PC-3 (cell line): ENCODE results near the gene RNU5D-1. TPM values are rescaled to one million over a fixed set of nuclear protein-coding genes. Genes with fewer than 3 reads are reported as not detected.

ENCODE experiments used
- ATAC-seq: fragments of 200-7000 bp; cut with Tn5 transposase; 2 replicates; pipeline ENCODE4 v1.9.1; 2020; ENCODE audit warnings: mild to moderate bottlenecking, moderate library complexity
- BruUV-seq: library from RNA; stranded (reverse); fragments of 400-500 nt; replicated peaks from 2 replicates; lab custom pipeline; 2021; lab: Mats Ljungman, UMichigan
- CTCF ChIA-PET: fragments of 300-600 bp; sonication (Branson Sonifier 250); formaldehyde crosslinking; loops from one replicate; lab custom pipeline; 2022; ENCODE audit warnings: antibody characterized with exemption; lab: Charles Lee
- POLR2A ChIA-PET: fragments of 300-600 bp; sonication (Branson Sonifier 250); formaldehyde crosslinking; loops from one replicate; lab custom pipeline; 2022; ENCODE audit warnings: antibody characterized with exemption; ENCODE audit not compliant: unreplicated experiment; lab: Charles Lee
- DNase-seq: peaks from one replicate; pipeline ENCODE4 v3.0.0-alpha.2; 2015
- H2AFZ ChIP-seq: fragments of 300-600 bp; sonication (generic); 2 replicates; pipeline ENCODE4 v1.6.0; 2016; ENCODE audit warnings: antibody characterized with exemption, low read length
- H3F3A ChIP-seq: fragments of 300-600 bp; sonication (generic); one replicate; pipeline ENCODE4 v1.6.0; 2017; ENCODE audit warnings: antibody characterized with exemption, low read length, control low read depth, mild to moderate bottlenecking; ENCODE audit not compliant: unreplicated experiment
- H3K27ac ChIP-seq: fragments of 300-600 bp; sonication (generic); 2 replicates; pipeline ENCODE4 v1.5.1; 2016; ENCODE audit warnings: mild to moderate bottlenecking, low read length
- H3K27me3 ChIP-seq: fragments of 300-600 bp; sonication (generic); 2 replicates; pipeline ENCODE4 v1.6.1; 2016; ENCODE audit warnings: low read length, mixed read lengths
- H3K36me3 ChIP-seq: fragments of 300-600 bp; sonication (generic); 2 replicates; pipeline ENCODE4 v1.6.1; 2016; ENCODE audit warnings: low read depth, mixed run types, low read length, mixed read lengths
- H3K4me1 ChIP-seq: fragments of 300-600 bp; sonication (generic); 2 replicates; pipeline ENCODE4 v1.5.1; 2016; ENCODE audit warnings: low read length; ENCODE audit not compliant: insufficient read depth
- H3K4me2 ChIP-seq: fragments of 300-600 bp; sonication (generic); 2 replicates; pipeline ENCODE4 v1.6.0; 2016; ENCODE audit warnings: low read length
- H3K4me3 ChIP-seq: fragments of 300-600 bp; sonication (generic); 2 replicates; pipeline ENCODE4 v1.5.1; 2016; ENCODE audit warnings: mild to moderate bottlenecking, low read length, mixed read lengths
- H3K79me2 ChIP-seq: fragments of 300-600 bp; sonication (generic); 2 replicates; pipeline ENCODE4 v1.6.1; 2017; ENCODE audit warnings: low read length, mixed read lengths
- H3K9ac ChIP-seq: fragments of 300-600 bp; sonication (generic); 2 replicates; pipeline ENCODE4 v1.6.0; 2016; ENCODE audit warnings: mild to moderate bottlenecking, low read length
- H3K9me2 ChIP-seq: fragments of 300-600 bp; sonication (generic); replicated peaks from 2 replicates; pipeline ENCODE4 v1.6.1; 2016; ENCODE audit warnings: mixed run types, low read length, mixed read lengths
- H3K9me3 ChIP-seq: fragments of 300-600 bp; sonication (generic); 2 replicates; pipeline ENCODE4 v1.6.1; 2016; ENCODE audit warnings: low read length, mixed read lengths
- H4K20me1 ChIP-seq: fragments of 300-600 bp; sonication (generic); 2 replicates; pipeline ENCODE4 v1.6.1; 2016; ENCODE audit warnings: low read length, mixed read lengths
- CTCF ChIP-seq: fragments of 300-600 bp; sonication (generic); conservative IDR thresholded peaks from 2 replicates; pipeline ENCODE4 v1.5.1; 2017; ENCODE audit warnings: antibody characterized with exemption, low read depth, mild to moderate bottlenecking, low read length
- EZH2 ChIP-seq: fragments of 300-600 bp; sonication (generic); IDR thresholded peaks from one replicate; pipeline ENCODE4 v1.6.1; 2017; ENCODE audit warnings: antibody characterized with exemption, mild to moderate bottlenecking, low read length; ENCODE audit not compliant: unreplicated experiment
- EZH2phosphoT487 ChIP-seq: fragments of 300-600 bp; sonication (generic); IDR thresholded peaks from 2 replicates; pipeline ENCODE4 v1.6.1; 2018; ENCODE audit warnings: mild to moderate bottlenecking, antibody characterized with exemption, low read length, borderline replicate concordance
- intact Hi-C: fragments of 100-400 bp; cut with micrococcal nuclease; formaldehyde crosslinking; loops from 2 replicates; pipeline ENCODE4 v1.9.0; 2023
- total RNA-seq: library from RNA; depleted of rRNA; stranded (reverse); fragments of >200 nt; gene quantifications from 2 replicates; pipeline ENCODE4 v1.2.3, GENCODE V29; 2014

The RNU5D-1 gene
- total RNA-seq, 1 experiment from 2014 or later: not detected

- H3K9me3 ChIP-seq: no peaks in the 10 kb centered on the region
- no peak overlapping the region for H3K4me2 ChIP-seq
- no peak overlapping the region for H2AFZ ChIP-seq
- H3K27me3 ChIP-seq: no peaks in the 10 kb centered on the region
- ChIA-PET CTCF (interaction anchor here (0.9 kb wide), 1 partner anchor 11 kb away, joined by 3 read pairs; the partner anchor contains the start of gene TMEM53), POLR2A (no interaction called here)
- no peak overlapping the region for H3K4me3 ChIP-seq
- no peaks in the 10 kb centered on the region for H3K36me3 ChIP-seq
- no peaks in the 10 kb centered on the region for H3K9me2 ChIP-seq
- H3K79me2 ChIP-seq: no peaks in the 10 kb centered on the region
- ATAC-seq: no peak
- no peak for TF ChIP-seq EZH2
- no peak for TF ChIP-seq CTCF
- no peak for TF ChIP-seq EZH2phosphoT487
- H4K20me1 ChIP-seq: no peaks in the 10 kb centered on the region
- H3K9ac ChIP-seq: no peak overlapping the region
- DNase-seq: no peak
- H3K4me1 ChIP-seq: peaks cover 6% of the 10 kb centered on the region; the same call in 1 of the 2 replicates
- no TSS peak for BruUV-seq
- intact Hi-C loops: no loop called here
- no peak overlapping the region for H3K27ac ChIP-seq
- no peaks in the 10 kb centered on the region for H3F3A ChIP-seq
Measured at GRCh38 chr1:44685218-44685617, 45.8 kb downstream of the RNU5D-1 start.

DNA sequence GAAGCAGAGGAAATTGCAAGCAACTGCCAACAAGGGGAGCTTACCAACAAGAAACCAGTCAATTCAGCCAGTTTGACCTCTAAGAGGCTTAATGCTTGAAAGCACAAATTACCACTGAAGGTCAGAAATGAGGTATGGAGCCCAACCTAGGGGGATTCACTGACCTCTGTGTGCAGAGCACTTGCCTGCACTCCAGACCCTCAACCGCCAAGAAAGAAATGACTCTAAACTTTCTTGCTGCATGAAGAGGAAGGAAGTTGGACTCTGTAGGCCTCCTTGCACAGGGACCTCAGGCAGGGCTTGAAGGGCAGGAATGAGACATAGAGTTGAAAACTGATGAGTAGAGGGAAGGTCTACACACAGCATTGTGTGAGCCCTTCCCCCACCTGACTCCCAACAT is 46.4 kb downstream of the RNU5D-1 start:
- no TSS peak for BruUV-seq
- no peak overlapping the region for H3K4me2 ChIP-seq
- no peak overlapping the region for H3K4me3 ChIP-seq
- no peak for TF ChIP-seq CTCF
- no peak for TF ChIP-seq EZH2
- no peak for TF ChIP-seq EZH2phosphoT487
- no peaks in the 10 kb centered on the region for H3F3A ChIP-seq
- no peak for ATAC-seq
- no peak overlapping the region for H2AFZ ChIP-seq
- peaks cover 6% of the 10 kb centered on the region; the same call in 1 of the 2 replicates for H3K4me1 ChIP-seq
- no peak overlapping the region for H3K9ac ChIP-seq
- no peaks in the 10 kb centered on the region for H3K9me3 ChIP-seq
- ChIA-PET POLR2A (no interaction called here), CTCF (no interaction called here)
- no peaks in the 10 kb centered on the region for H3K9me2 ChIP-seq
- no peaks in the 10 kb centered on the region for H3K79me2 ChIP-seq
- H3K27me3 ChIP-seq: no peaks in the 10 kb centered on the region
- no peaks in the 10 kb centered on the region for H4K20me1 ChIP-seq
- no peak for DNase-seq
- H3K36me3 ChIP-seq: no peaks in the 10 kb centered on the region
- no peak overlapping the region for H3K27ac ChIP-seq
- intact Hi-C loops: no loop called here

DNA sequence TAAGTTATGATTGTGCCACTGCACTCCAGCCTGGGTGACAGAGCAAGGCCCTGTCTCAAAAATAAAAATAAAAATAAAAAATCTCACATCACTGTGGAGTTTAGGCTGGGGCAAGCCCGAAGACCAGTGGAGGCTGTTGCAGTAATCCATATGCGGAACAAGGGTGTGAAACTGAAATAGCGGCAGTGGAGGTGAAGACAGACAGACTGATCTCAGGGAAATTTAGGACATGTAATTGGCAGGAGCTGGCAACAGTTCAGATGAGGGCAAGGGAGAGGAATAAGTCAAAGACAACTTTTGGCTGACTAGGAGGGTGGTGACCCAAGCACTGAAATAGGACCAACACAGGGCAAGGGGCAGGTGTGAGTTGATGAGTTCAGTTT is 48.1 kb downstream of the RNU5D-1 start:
- H2AFZ ChIP-seq: no peak overlapping the region
- no TSS peak for BruUV-seq
- DNase-seq (no peak), ATAC-seq (no peak)
- no peak overlapping the region for H3K4me3 ChIP-seq
- H4K20me1 ChIP-seq: no peaks in the 10 kb centered on the region
- no peaks in the 10 kb centered on the region for H3K9me2 ChIP-seq
- H3K4me1 ChIP-seq: no peaks in the 10 kb centered on the region
- intact Hi-C loops: no loop called here
- POLR2A ChIA-PET: no interaction called here
- TF ChIP-seq CTCF (no peak), EZH2 (no peak), EZH2phosphoT487 (no peak)
- H3K27me3 ChIP-seq: no peaks in the 10 kb centered on the region
- H3K9ac ChIP-seq: no peak overlapping the region
- no peaks in the 10 kb centered on the region for H3K9me3 ChIP-seq
- no peak overlapping the region for H3K4me2 ChIP-seq
- H3K27ac ChIP-seq: no peak overlapping the region
- H3K79me2 ChIP-seq: no peaks in the 10 kb centered on the region
- CTCF ChIA-PET: no interaction called here
- H3F3A ChIP-seq: no peaks in the 10 kb centered on the region
- H3K36me3 ChIP-seq: no peaks in the 10 kb centered on the region
